ENCODE data around the gene CISTR. TPM values are rescaled to one million over a fixed set of nuclear protein-coding genes. Genes with fewer than 3 reads are reported as not detected.
"Not testable (repeated sequence)": the region's sequence is repeated elsewhere in the genome, so short reads cannot be mapped to it uniquely, and the experiment has no call there.

CISTR gene
- total RNA-seq, 4 donors from 2014 or later = not detected

- Histone ChIP-seq H3K9me3 (no peaks in the 10 kb centered on the region), H3K27ac (no peak overlapping the region), H3K4me1 (peaks cover 0 to 14% (median 5%) of the 10 kb centered on the region in 4 donors), H3K27me3 (no peaks in the 10 kb centered on the region), H3K4me3 (peak overlapping the region in 1 of 4 donors; percentile 85), H3K36me3 (peaks cover 0 to 41% (median 0%) of the 10 kb centered on the region in 3 donors)
- TF ChIP-seq POLR2A (IDR thresholded peaks at IDR 0.05) (no peak), CTCF (IDR thresholded peaks at IDR 0.05) (no peak)
- DNase-seq = no peak
These were observed 26.0 kb downstream of the CISTR start for GRCh38 chr12:53725824-53726223.

- no peak for TF ChIP-seq POLR2A (IDR thresholded peaks at IDR 0.05)
- TF ChIP-seq CTCF (IDR thresholded peaks at IDR 0.05) = no peak
- Histone ChIP-seq H3K36me3 (peaks cover 0 to 72% (median 0%) of the 10 kb centered on the region in 3 donors), H3K9me3 (no peaks in the 10 kb centered on the region), H3K4me3 (no peak overlapping the region), H3K27ac (no peak overlapping the region), H3K27me3 (no peaks in the 10 kb centered on the region), H3K4me1 (peaks cover 0 to 14% (median 5%) of the 10 kb centered on the region in 4 donors)
- no peak for DNase-seq
These were observed 29.2 kb downstream of the CISTR start for GRCh38 chr12:53722450-53723041.

- no peaks in the 10 kb centered on the region for H3K27me3 ChIP-seq
- H3K9me3 ChIP-seq = no peaks in the 10 kb centered on the region
- no peak overlapping the region for H3K27ac ChIP-seq
- no peak overlapping the region for H3K4me3 ChIP-seq
- peaks cover 0 to 88% (median 0%) of the 10 kb centered on the region in 3 donors for H3K36me3 ChIP-seq
- TF ChIP-seq CTCF (IDR thresholded peaks at IDR 0.05) = no peak
- no peak for TF ChIP-seq POLR2A (IDR thresholded peaks at IDR 0.05)
- peaks cover 0 to 5% (median under 1%) of the 10 kb centered on the region in 4 donors for H3K4me1 ChIP-seq
- no peak for DNase-seq
These were observed 30.8 kb downstream of the CISTR start for GRCh38 chr12:53720946-53721345.

- H3K4me1 ChIP-seq = no peaks in the 10 kb centered on the region
- TF ChIP-seq POLR2A (IDR thresholded peaks at IDR 0.05) = no peak
- TF ChIP-seq CTCF (IDR thresholded peaks at IDR 0.05) = no peak
- H3K9me3 ChIP-seq = no peaks in the 10 kb centered on the region
- no peaks in the 10 kb centered on the region for H3K27me3 ChIP-seq
- no peak for DNase-seq
- peaks cover 0 to 97% (median 0%) of the 10 kb centered on the region in 3 donors for H3K36me3 ChIP-seq
- no peak overlapping the region for H3K27ac ChIP-seq
- no peak overlapping the region for H3K4me3 ChIP-seq
These were observed 32.1 kb downstream of the CISTR start for GRCh38 chr12:53719649-53720048.

- not testable (repeated sequence) for H3K27me3 ChIP-seq, DNase-seq, H3K4me3 ChIP-seq, H3K27ac ChIP-seq, H3K9me3 ChIP-seq, H3K4me1 ChIP-seq
- H3K36me3 ChIP-seq = peaks cover 0 to 97% (median 0%) of the 10 kb centered on the region in 3 donors
These were observed 33.2 kb downstream of the CISTR start for GRCh38 chr12:53718567-53718966.

GRCh38 chr12:53717319-53717718, 34.5 kb downstream of the CISTR start:
- Histone ChIP-seq H3K36me3 (peaks cover 0 to 98% (median 0%) of the 10 kb centered on the region in 3 donors), H3K27me3 (no peaks in the 10 kb centered on the region), H3K4me1 (no peaks in the 10 kb centered on the region), H3K27ac (no peak overlapping the region), H3K4me3 (no peak overlapping the region), H3K9me3 (no peaks in the 10 kb centered on the region)
- no peak for TF ChIP-seq CTCF (IDR thresholded peaks at IDR 0.05)
- TF ChIP-seq POLR2A (IDR thresholded peaks at IDR 0.05) = no peak
- no peak for DNase-seq
